ENCODE data around the gene MRC1. TPM values are rescaled to one million over a fixed set of nuclear protein-coding genes. Genes with fewer than 3 reads are reported as not detected.

MRC1 gene
- total RNA-seq, 1 experiment from 2014 or later, result 0.07 TPM

GRCh38 chr10:17851611-17852010 lies 42.5 kb downstream of the MRC1 start:
- no peak overlapping the region for H2AFZ ChIP-seq
- TF ChIP-seq CTCF (conservative IDR thresholded peaks at IDR 0.05) (no peak), EZH2 (IDR thresholded peaks at IDR 0.05; ENCODE audit: low read depth) (no peak)
- no peak for DNase-seq
- no peaks in the 10 kb centered on the region for H3K36me3 ChIP-seq (ENCODE audit: low read depth)
- ChIA-PET POLR2A (ENCODE audit: unreplicated experiment) (no interaction called here), CTCF (no interaction called here)
- H3K79me2 ChIP-seq (ENCODE audit: low read depth), result no peaks in the 10 kb centered on the region
- no peak overlapping the region for H3K27ac ChIP-seq
- BruUV-seq (replicated peaks), result no TSS peak
- no peak overlapping the region for H3K4me2 ChIP-seq
- no peaks in the 10 kb centered on the region for H3K9me2 ChIP-seq (ENCODE audit: insufficient read depth)
- H3K4me3 ChIP-seq, result no peak overlapping the region
- H3F3A ChIP-seq (ENCODE audit: insufficient read depth, low read depth), result no peaks in the 10 kb centered on the region
- no peaks in the 10 kb centered on the region for H4K20me1 ChIP-seq (ENCODE audit: insufficient read depth)
- intact Hi-C loops (cut with micrococcal nuclease; ENCODE audit: unreplicated experiment), result no loop called here
- H3K27me3 ChIP-seq (ENCODE audit: insufficient read depth, low read depth), result no peaks in the 10 kb centered on the region
- H3K9me3 ChIP-seq (ENCODE audit: insufficient read depth, low read depth), result no peaks in the 10 kb centered on the region
- H3K4me1 ChIP-seq (replicated peaks; ENCODE audit: insufficient read depth), result no peaks in the 10 kb centered on the region

GRCh38 chr10:17854044-17854652 lies 45.0 kb downstream of the MRC1 start:
- no TSS peak for BruUV-seq (replicated peaks)
- CTCF ChIA-PET, result no interaction called here
- Histone ChIP-seq H3F3A (ENCODE audit: insufficient read depth, low read depth) (no peaks in the 10 kb centered on the region), H3K79me2 (ENCODE audit: low read depth) (no peaks in the 10 kb centered on the region), H3K36me3 (ENCODE audit: low read depth) (no peaks in the 10 kb centered on the region), H3K9me3 (ENCODE audit: insufficient read depth, low read depth) (no peaks in the 10 kb centered on the region), H2AFZ (no peak overlapping the region), H3K9me2 (ENCODE audit: insufficient read depth) (no peaks in the 10 kb centered on the region), H3K4me2 (no peak overlapping the region), H3K27ac (no peak overlapping the region), H3K27me3 (ENCODE audit: insufficient read depth, low read depth) (no peaks in the 10 kb centered on the region), H4K20me1 (ENCODE audit: insufficient read depth) (no peaks in the 10 kb centered on the region), H3K4me1 (replicated peaks; ENCODE audit: insufficient read depth) (no peaks in the 10 kb centered on the region), H3K4me3 (no peak overlapping the region)
- no peak for DNase-seq
- TF ChIP-seq CTCF (conservative IDR thresholded peaks at IDR 0.05) (no peak), EZH2 (IDR thresholded peaks at IDR 0.05; ENCODE audit: low read depth) (no peak)
- POLR2A ChIA-PET (ENCODE audit: unreplicated experiment), result no interaction called here
- intact Hi-C loops (cut with micrococcal nuclease; ENCODE audit: unreplicated experiment), result no loop called here

GRCh38 chr10:17857040-17857439 lies 47.9 kb downstream of the MRC1 start:
- BruUV-seq (replicated peaks), result no TSS peak
- Histone ChIP-seq H3F3A (ENCODE audit: insufficient read depth, low read depth) (no peaks in the 10 kb centered on the region), H2AFZ (no peak overlapping the region), H3K27ac (no peak overlapping the region), H3K4me1 (replicated peaks; ENCODE audit: insufficient read depth) (no peaks in the 10 kb centered on the region), H3K9me3 (ENCODE audit: insufficient read depth, low read depth) (no peaks in the 10 kb centered on the region), H4K20me1 (ENCODE audit: insufficient read depth) (no peaks in the 10 kb centered on the region), H3K4me3 (no peak overlapping the region), H3K36me3 (ENCODE audit: low read depth) (no peaks in the 10 kb centered on the region), H3K4me2 (no peak overlapping the region), H3K27me3 (ENCODE audit: insufficient read depth, low read depth) (no peaks in the 10 kb centered on the region), H3K79me2 (ENCODE audit: low read depth) (no peaks in the 10 kb centered on the region), H3K9me2 (ENCODE audit: insufficient read depth) (no peaks in the 10 kb centered on the region)
- ChIA-PET POLR2A (ENCODE audit: unreplicated experiment) (no interaction called here), CTCF (no interaction called here)
- DNase-seq, result no peak
- intact Hi-C loops (cut with micrococcal nuclease; ENCODE audit: unreplicated experiment), result no loop called here
- no peak for TF ChIP-seq EZH2 (IDR thresholded peaks at IDR 0.05; ENCODE audit: low read depth)
- no peak for TF ChIP-seq CTCF (conservative IDR thresholded peaks at IDR 0.05)
